Measurements from ENCODE around the gene LILRB5.

Gene LILRB5

DNA sequence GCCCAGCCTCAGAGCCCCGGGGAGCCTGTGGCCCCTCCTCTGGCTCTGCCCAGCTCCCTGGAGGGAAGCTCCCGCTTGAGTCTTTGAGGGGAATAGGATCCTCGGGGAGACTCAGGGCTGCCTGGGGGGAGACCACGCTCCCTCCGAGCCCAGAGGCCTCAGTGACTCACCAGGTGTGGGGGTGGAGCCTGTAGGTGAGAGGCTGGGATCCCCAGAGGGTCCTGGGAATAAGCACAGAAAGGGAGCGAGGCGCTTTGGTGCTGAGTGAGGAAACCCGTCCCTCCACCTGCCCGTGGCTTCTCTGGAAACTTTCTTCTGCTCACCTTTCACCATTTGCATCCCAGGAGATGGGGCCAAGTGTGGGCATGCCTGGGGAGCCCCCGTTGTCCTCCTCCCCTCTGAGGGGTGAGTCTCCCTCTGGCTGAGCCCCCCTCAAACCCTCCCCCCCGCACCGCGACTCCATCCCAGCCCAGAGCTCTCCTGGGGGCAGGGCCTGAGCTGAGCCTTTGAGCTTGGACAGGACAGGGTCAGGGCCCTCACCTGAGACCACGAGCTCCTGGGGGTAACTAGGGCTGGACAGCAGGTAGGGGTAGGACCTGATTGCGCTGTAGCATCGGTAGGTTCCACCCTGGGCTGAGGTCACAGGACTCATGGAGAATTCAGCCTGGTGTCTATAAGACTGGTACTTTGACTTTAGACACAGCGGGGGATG, 2.7 kb downstream of the LILRB5 start:
- no peak overlapping the region for H3K27ac ChIP-seq (replicated peaks)

DNA sequence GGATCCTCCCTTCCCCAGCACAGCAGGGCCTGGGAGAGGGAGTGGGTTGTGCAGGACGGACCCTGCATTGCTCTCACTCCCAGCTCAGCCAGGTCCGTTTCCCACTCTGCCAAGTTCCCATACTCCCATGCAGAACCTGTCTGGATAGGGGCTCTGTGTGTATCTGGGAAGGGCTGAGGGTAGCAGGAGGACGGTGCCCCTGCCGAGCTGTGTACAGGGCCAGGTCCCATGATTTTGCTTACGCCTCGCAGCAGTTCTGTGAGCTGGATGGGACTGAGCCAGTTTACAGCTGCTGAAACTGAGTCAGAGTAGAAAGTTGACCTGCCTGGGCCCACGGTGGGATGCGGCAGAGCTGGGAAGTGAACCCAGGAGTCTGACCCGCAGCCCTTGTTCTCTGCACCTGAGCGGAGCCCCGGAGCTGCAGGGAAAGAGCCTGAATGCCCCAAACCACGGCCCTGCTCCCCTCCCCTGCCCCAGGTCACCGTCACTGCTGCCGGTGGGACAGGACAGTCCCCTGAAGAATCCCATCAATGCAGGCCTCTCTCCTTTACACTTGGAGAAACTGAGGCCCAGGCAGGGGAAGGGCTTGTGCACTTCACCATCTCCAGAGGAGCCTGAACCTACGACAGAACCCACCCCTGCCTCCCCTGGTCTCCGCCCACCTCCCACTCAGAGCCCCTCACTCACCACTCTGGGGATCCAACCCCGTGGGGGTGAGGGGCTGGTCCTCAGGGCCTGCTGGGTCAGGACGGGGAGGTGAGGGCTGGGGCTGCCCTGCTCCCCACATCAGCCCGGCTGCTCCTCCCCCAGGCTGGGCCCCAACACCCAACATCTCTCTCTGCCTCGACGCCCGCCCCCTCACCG, 3.5 kb downstream of the LILRB5 start:
- TF ChIP-seq, protein P1, sequence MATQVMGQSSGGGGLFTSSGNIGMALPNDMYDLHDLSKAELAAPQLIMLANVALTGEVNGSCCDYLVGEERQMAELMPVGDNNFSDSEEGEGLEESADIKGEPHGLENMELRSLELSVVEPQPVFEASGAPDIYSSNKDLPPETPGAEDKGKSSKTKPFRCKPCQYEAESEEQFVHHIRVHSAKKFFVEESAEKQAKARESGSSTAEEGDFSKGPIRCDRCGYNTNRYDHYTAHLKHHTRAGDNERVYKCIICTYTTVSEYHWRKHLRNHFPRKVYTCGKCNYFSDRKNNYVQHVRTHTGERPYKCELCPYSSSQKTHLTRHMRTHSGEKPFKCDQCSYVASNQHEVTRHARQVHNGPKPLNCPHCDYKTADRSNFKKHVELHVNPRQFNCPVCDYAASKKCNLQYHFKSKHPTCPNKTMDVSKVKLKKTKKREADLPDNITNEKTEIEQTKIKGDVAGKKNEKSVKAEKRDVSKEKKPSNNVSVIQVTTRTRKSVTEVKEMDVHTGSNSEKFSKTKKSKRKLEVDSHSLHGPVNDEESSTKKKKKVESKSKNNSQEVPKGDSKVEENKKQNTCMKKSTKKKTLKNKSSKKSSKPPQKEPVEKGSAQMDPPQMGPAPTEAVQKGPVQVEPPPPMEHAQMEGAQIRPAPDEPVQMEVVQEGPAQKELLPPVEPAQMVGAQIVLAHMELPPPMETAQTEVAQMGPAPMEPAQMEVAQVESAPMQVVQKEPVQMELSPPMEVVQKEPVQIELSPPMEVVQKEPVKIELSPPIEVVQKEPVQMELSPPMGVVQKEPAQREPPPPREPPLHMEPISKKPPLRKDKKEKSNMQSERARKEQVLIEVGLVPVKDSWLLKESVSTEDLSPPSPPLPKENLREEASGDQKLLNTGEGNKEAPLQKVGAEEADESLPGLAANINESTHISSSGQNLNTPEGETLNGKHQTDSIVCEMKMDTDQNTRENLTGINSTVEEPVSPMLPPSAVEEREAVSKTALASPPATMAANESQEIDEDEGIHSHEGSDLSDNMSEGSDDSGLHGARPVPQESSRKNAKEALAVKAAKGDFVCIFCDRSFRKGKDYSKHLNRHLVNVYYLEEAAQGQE (IDR thresholded peaks at IDR 0.05; ENCODE audit: insufficient replicate concordance, low read depth) = no peak
- TF ChIP-seq CTCF (IDR thresholded peaks at IDR 0.05; ENCODE audit: insufficient read depth, low read length) = no peak
- no peak for TF ChIP-seq GABPA (IDR thresholded peaks at IDR 0.05; ENCODE audit: low read depth)
- no peak for TF ChIP-seq SPI1 (IDR thresholded peaks at IDR 0.05; ENCODE audit: borderline replicate concordance, low read depth)
- TF ChIP-seq POLR2AphosphoS5 (IDR thresholded peaks at IDR 0.05; ENCODE audit: low read depth) = no peak
- H3K27me3 ChIP-seq (ENCODE audit: insufficient read depth, poor library complexity, severe bottlenecking) = peaks cover 24% of the 10 kb centered on the region
- no peak overlapping the region for H3K27ac ChIP-seq (replicated peaks)
- DNase-seq (ENCODE audit: low read depth in 1 of 2, low spot score in 1 of 2) = no peak
- H3K4me3 ChIP-seq (replicated peaks; ENCODE audit: insufficient read depth, low read length) = no peak overlapping the region

More for the DNA sequence above, 2.7 kb downstream of the LILRB5 start:
- Histone ChIP-seq H3K27me3 (ENCODE audit: insufficient read depth, poor library complexity, severe bottlenecking) (peaks cover 24% of the 10 kb centered on the region), H3K4me3 (replicated peaks; ENCODE audit: insufficient read depth, low read length) (no peak overlapping the region)
- no peak for TF ChIP-seq GABPA (IDR thresholded peaks at IDR 0.05; ENCODE audit: low read depth)
- TF ChIP-seq CTCF (IDR thresholded peaks at IDR 0.05; ENCODE audit: insufficient read depth, low read length) = no peak
- TF ChIP-seq POLR2AphosphoS5 (IDR thresholded peaks at IDR 0.05; ENCODE audit: low read depth) = no peak
- TF ChIP-seq, protein P1 (IDR thresholded peaks at IDR 0.05; ENCODE audit: insufficient replicate concordance, low read depth) = no peak
- TF ChIP-seq SPI1 (IDR thresholded peaks at IDR 0.05; ENCODE audit: borderline replicate concordance, low read depth) = no peak
- no peak for DNase-seq (ENCODE audit: low read depth in 1 of 2, low spot score in 1 of 2)

GRCh38 chr19:54252845-54253244, 4.2 kb downstream of the LILRB5 start:
- no peak for TF ChIP-seq GABPA (IDR thresholded peaks at IDR 0.05; ENCODE audit: low read depth)
- DNase-seq (ENCODE audit: low read depth in 1 of 2, low spot score in 1 of 2) = no peak
- peaks cover 23% of the 10 kb centered on the region for H3K27me3 ChIP-seq (ENCODE audit: insufficient read depth, poor library complexity, severe bottlenecking)
- H3K27ac ChIP-seq (replicated peaks) = no peak overlapping the region
- no peak overlapping the region for H3K4me3 ChIP-seq (replicated peaks; ENCODE audit: insufficient read depth, low read length)

DNA sequence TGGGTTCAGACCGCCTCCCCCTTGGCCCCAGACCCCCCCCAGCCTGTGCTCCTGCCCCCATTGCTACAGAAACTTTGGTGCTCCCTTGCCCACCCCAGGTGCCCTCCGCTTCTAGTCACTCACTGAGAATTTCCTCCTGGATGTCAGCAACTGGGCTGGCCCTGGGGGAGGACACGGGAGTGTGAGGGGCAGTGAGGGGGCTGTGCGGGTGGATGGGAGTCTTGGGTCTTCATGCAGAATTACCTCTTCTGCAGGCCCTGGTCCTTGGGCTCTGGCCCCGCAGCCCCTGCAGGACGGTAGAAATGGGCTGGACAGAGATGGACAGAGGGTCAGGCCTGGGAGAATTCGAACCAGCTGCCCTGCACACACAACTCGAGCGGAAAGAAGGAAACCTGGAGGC, 4.8 kb downstream of the LILRB5 start:
- Histone ChIP-seq H3K4me3 (replicated peaks; ENCODE audit: insufficient read depth, low read length) (no peak overlapping the region), H3K27ac (replicated peaks) (no peak overlapping the region), H3K27me3 (ENCODE audit: insufficient read depth, poor library complexity, severe bottlenecking) (peaks cover 19% of the 10 kb centered on the region)
- no peak for TF ChIP-seq POLR2AphosphoS5 (IDR thresholded peaks at IDR 0.05; ENCODE audit: low read depth)
- TF ChIP-seq, protein P1 (IDR thresholded peaks at IDR 0.05; ENCODE audit: insufficient replicate concordance, low read depth) = no peak
- TF ChIP-seq SPI1 (IDR thresholded peaks at IDR 0.05; ENCODE audit: borderline replicate concordance, low read depth) = no peak
- TF ChIP-seq CTCF (IDR thresholded peaks at IDR 0.05; ENCODE audit: insufficient read depth, low read length) = no peak
- TF ChIP-seq GABPA (IDR thresholded peaks at IDR 0.05; ENCODE audit: low read depth) = no peak
- DNase-seq (ENCODE audit: low read depth in 1 of 2, low spot score in 1 of 2) = no peak

All from HL-60 (cell line).